Measurements from ENCODE around the gene TMEM132C. TPM values are rescaled to one million over a fixed set of nuclear protein-coding genes. Genes with fewer than 3 reads are reported as not detected.

Gene TMEM132C
- total and polyA plus RNA-seq, 2 experiments from 2014 or later: not detected

DNA sequence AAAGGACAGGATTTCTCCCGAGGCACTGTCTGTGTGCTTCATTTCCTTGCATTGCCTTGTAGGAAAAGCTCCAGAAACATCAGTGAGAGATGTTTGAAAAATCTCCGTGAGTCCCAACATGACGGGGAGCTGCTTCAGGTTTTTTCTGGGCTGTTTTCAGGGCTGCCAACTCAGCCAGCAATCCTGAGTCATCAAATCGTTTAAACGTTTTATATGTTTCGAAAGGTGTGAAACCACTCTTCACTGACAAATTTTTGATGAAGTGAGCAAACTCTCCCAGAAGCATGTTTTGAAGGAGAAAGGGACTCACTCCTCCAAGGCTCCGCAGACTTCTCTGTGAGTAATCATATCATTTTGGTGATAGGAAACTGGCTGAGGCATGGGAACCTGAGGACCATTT, 240.5 kb downstream of the TMEM132C start:
- Mint-ChIP-seq H3K4me1 (no peaks in the 10 kb centered on the region), H3K4me3 (no peak overlapping the region), H3K27me3 (ENCODE audit: insufficient read depth, low read depth, poor library complexity) (no peaks in the 10 kb centered on the region), H3K36me3 (ENCODE audit: low read depth) (peaks cover 52% of the 10 kb centered on the region), H3K9me3 (peaks cover 99% of the 10 kb centered on the region), H3K27ac (no peak overlapping the region)
- no peaks in the 10 kb centered on the region for H3K36me3 ChIP-seq (ENCODE audit: insufficient read depth)
- no peaks in the 10 kb centered on the region for H3K79me2 ChIP-seq (replicated peaks; ENCODE audit: insufficient read depth)
- H3K27ac ChIP-seq (ENCODE audit: low read depth): no peak overlapping the region
- no peak overlapping the region for H3K4me3 ChIP-seq
- no peaks in the 10 kb centered on the region for H3F3A ChIP-seq (replicated peaks; ENCODE audit: low read depth)
- TF ChIP-seq POLR2AphosphoS5 (IDR thresholded peaks at IDR 0.05; ENCODE audit: low read depth) (no peak), EZH2phosphoT487 (IDR thresholded peaks at IDR 0.05; ENCODE audit: unreplicated experiment) (no peak), CREB1 (CRISPR knock-in tag; IDR thresholded peaks at IDR 0.05; ENCODE audit: low read depth) (no peak)
- TF ChIP-seq, protein P1, sequence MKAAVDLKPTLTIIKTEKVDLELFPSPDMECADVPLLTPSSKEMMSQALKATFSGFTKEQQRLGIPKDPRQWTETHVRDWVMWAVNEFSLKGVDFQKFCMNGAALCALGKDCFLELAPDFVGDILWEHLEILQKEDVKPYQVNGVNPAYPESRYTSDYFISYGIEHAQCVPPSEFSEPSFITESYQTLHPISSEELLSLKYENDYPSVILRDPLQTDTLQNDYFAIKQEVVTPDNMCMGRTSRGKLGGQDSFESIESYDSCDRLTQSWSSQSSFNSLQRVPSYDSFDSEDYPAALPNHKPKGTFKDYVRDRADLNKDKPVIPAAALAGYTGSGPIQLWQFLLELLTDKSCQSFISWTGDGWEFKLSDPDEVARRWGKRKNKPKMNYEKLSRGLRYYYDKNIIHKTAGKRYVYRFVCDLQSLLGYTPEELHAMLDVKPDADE (IDR thresholded peaks at IDR 0.05): no peak
- H3K27me3 ChIP-seq (ENCODE audit: insufficient read depth): no peaks in the 10 kb centered on the region
- no peak for ATAC-seq
- no peak overlapping the region for H3K4me2 ChIP-seq
- no peak for DNase-seq (ENCODE audit: low spot score)
- H2AFZ ChIP-seq: no peak overlapping the region
- no peaks in the 10 kb centered on the region for H3K4me1 ChIP-seq (ENCODE audit: insufficient read depth)
- H4K20me1 ChIP-seq (replicated peaks; ENCODE audit: insufficient read depth): no peaks in the 10 kb centered on the region
- H3K9me2 ChIP-seq (ENCODE audit: insufficient read depth): no peaks in the 10 kb centered on the region

DNA sequence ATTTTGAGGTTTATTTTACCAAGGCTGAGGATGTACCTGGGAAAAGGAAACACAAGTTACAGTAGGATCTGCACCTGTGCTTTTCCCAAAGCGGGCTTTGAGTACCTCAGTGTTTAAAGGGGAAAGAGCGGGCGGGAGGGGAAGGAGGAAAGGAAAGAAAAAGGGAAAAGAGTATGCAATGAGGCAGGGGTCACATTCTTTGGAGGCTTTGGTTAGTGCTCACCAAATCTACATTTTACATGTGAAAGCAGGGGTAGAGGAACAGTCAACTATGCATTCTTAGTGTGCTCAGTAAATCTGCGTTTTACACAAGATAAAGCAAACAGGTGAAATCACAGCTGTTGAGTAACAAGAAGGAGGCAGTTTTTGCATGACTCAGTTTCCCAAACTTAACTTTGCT, 242.2 kb downstream of the TMEM132C start:
- no peaks in the 10 kb centered on the region for H3K27me3 ChIP-seq (ENCODE audit: insufficient read depth)
- no peak overlapping the region for H3K4me3 Mint-ChIP-seq
- no peaks in the 10 kb centered on the region for H4K20me1 ChIP-seq (replicated peaks; ENCODE audit: insufficient read depth)
- no peak for ATAC-seq
- no peak for DNase-seq (ENCODE audit: low spot score)
- H3K9me3 Mint-ChIP-seq: peaks cover 99% of the 10 kb centered on the region
- no peak overlapping the region for H3K4me3 ChIP-seq
- no peaks in the 10 kb centered on the region for H3K4me1 ChIP-seq (ENCODE audit: insufficient read depth)
- no peak overlapping the region for H2AFZ ChIP-seq
- no peak overlapping the region for H3K4me2 ChIP-seq
- H3F3A ChIP-seq (replicated peaks; ENCODE audit: low read depth): no peaks in the 10 kb centered on the region
- H3K36me3 ChIP-seq (ENCODE audit: insufficient read depth): no peaks in the 10 kb centered on the region
- H3K27ac Mint-ChIP-seq: no peak overlapping the region
- H3K36me3 Mint-ChIP-seq (ENCODE audit: low read depth): peaks cover 51% of the 10 kb centered on the region
- no peaks in the 10 kb centered on the region for H3K79me2 ChIP-seq (replicated peaks; ENCODE audit: insufficient read depth)
- H3K4me1 Mint-ChIP-seq: no peaks in the 10 kb centered on the region
- no peaks in the 10 kb centered on the region for H3K27me3 Mint-ChIP-seq (ENCODE audit: insufficient read depth, low read depth, poor library complexity)
- no peak overlapping the region for H3K27ac ChIP-seq (ENCODE audit: low read depth)
- no peak for TF ChIP-seq ZNF331 (CRISPR knock-in tag; IDR thresholded peaks at IDR 0.05; ENCODE audit: low read depth)
- TF ChIP-seq, protein P1 (IDR thresholded peaks at IDR 0.05): no peak
- H3K9me2 ChIP-seq (ENCODE audit: insufficient read depth): no peaks in the 10 kb centered on the region

DNA sequence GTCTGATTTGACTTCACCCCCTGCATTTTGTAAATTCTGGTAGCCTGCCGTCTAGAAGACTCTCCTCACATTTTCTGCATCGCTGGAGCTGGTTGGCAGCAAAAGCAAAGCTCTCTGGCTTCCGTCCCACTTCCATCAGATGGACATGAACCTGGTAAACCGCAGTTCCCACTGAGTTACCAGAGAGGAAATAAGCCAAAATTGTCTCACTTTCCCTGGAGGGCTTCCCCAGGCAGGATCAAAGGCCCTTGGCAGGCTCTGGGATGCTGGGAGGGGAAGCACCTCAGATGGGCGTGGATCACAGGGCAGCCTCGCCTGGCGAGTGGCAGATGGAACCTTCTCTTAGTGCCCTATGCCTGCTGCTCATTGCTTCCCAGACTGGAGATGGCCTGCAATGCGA, 243.5 kb downstream of the TMEM132C start:
- H3K9me2 ChIP-seq (ENCODE audit: insufficient read depth): no peaks in the 10 kb centered on the region
- no peaks in the 10 kb centered on the region for H3K4me1 ChIP-seq (ENCODE audit: insufficient read depth)
- H3K27me3 ChIP-seq (ENCODE audit: insufficient read depth): no peaks in the 10 kb centered on the region
- no peak overlapping the region for H3K4me3 ChIP-seq
- H3F3A ChIP-seq (replicated peaks; ENCODE audit: low read depth): no peaks in the 10 kb centered on the region
- H3K4me2 ChIP-seq: no peak overlapping the region
- Mint-ChIP-seq H3K27ac (no peak overlapping the region), H3K9me3 (peaks cover 100% of the 10 kb centered on the region), H3K4me1 (no peaks in the 10 kb centered on the region), H3K4me3 (no peak overlapping the region), H3K36me3 (ENCODE audit: low read depth) (peaks cover 59% of the 10 kb centered on the region), H3K27me3 (ENCODE audit: insufficient read depth, low read depth, poor library complexity) (no peaks in the 10 kb centered on the region)
- H2AFZ ChIP-seq: no peak overlapping the region
- no peaks in the 10 kb centered on the region for H3K79me2 ChIP-seq (replicated peaks; ENCODE audit: insufficient read depth)
- ATAC-seq (no peak), DNase-seq (ENCODE audit: low spot score) (no peak)
- H3K36me3 ChIP-seq (ENCODE audit: insufficient read depth): no peaks in the 10 kb centered on the region
- no peak overlapping the region for H3K27ac ChIP-seq (ENCODE audit: low read depth)
- H4K20me1 ChIP-seq (replicated peaks; ENCODE audit: insufficient read depth): no peaks in the 10 kb centered on the region
- TF ChIP-seq POLR2AphosphoS5 (IDR thresholded peaks at IDR 0.05; ENCODE audit: low read depth): no peak
- TF ChIP-seq ZNF114 (CRISPR knock-in tag; IDR thresholded peaks at IDR 0.05): no peak
- TF ChIP-seq, protein P1 (IDR thresholded peaks at IDR 0.05): no peak
- TF ChIP-seq, protein P2, sequence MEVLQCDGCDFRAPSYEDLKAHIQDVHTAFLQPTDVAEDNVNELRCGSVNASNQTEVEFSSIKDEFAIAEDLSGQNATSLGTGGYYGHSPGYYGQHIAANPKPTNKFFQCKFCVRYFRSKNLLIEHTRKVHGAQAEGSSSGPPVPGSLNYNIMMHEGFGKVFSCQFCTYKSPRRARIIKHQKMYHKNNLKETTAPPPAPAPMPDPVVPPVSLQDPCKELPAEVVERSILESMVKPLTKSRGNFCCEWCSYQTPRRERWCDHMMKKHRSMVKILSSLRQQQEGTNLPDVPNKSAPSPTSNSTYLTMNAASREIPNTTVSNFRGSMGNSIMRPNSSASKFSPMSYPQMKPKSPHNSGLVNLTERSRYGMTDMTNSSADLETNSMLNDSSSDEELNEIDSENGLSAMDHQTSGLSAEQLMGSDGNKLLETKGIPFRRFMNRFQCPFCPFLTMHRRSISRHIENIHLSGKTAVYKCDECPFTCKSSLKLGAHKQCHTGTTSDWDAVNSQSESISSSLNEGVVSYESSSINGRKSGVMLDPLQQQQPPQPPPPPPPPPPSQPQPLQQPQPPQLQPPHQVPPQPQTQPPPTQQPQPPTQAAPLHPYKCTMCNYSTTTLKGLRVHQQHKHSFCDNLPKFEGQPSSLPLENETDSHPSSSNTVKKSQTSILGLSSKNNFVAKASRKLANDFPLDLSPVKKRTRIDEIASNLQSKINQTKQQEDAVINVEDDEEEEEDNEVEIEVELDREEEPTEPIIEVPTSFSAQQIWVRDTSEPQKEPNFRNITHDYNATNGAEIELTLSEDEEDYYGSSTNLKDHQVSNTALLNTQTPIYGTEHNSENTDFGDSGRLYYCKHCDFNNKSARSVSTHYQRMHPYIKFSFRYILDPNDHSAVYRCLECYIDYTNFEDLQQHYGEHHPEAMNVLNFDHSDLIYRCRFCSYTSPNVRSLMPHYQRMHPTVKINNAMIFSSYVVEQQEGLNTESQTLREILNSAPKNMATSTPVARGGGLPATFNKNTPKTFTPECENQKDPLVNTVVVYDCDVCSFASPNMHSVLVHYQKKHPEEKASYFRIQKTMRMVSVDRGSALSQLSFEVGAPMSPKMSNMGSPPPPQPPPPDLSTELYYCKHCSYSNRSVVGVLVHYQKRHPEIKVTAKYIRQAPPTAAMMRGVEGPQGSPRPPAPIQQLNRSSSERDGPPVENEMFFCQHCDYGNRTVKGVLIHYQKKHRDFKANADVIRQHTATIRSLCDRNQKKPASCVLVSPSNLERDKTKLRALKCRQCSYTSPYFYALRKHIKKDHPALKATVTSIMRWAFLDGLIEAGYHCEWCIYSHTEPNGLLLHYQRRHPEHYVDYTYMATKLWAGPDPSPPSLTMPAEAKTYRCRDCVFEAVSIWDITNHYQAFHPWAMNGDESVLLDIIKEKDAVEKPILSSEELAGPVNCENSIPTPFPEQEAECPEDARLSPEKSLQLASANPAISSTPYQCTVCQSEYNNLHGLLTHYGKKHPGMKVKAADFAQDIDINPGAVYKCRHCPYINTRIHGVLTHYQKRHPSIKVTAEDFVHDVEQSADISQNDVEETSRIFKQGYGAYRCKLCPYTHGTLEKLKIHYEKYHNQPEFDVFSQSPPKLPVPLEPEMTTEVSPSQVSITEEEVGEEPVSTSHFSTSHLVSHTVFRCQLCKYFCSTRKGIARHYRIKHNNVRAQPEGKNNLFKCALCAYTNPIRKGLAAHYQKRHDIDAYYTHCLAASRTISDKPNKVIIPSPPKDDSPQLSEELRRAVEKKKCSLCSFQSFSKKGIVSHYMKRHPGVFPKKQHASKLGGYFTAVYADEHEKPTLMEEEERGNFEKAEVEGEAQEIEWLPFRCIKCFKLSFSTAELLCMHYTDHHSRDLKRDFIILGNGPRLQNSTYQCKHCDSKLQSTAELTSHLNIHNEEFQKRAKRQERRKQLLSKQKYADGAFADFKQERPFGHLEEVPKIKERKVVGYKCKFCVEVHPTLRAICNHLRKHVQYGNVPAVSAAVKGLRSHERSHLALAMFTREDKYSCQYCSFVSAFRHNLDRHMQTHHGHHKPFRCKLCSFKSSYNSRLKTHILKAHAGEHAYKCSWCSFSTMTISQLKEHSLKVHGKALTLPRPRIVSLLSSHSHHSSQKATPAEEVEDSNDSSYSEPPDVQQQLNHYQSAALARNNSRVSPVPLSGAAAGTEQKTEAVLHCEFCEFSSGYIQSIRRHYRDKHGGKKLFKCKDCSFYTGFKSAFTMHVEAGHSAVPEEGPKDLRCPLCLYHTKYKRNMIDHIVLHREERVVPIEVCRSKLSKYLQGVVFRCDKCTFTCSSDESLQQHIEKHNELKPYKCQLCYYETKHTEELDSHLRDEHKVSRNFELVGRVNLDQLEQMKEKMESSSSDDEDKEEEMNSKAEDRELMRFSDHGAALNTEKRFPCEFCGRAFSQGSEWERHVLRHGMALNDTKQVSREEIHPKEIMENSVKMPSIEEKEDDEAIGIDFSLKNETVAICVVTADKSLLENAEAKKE (CRISPR knock-in tag; IDR thresholded peaks at IDR 0.05): no peak

Data from GM23338 (cell line).